Measurements from ENCODE around the gene DVL1.

Gene DVL1

GRCh38 chr1:1295154-1295923 lies 53.9 kb downstream of the DVL1 start:
- no peak for FAIRE-seq

- no peak for FAIRE-seq
Measured at GRCh38 chr1:1294250-1294890, 54.8 kb downstream of the DVL1 start.

DNA sequence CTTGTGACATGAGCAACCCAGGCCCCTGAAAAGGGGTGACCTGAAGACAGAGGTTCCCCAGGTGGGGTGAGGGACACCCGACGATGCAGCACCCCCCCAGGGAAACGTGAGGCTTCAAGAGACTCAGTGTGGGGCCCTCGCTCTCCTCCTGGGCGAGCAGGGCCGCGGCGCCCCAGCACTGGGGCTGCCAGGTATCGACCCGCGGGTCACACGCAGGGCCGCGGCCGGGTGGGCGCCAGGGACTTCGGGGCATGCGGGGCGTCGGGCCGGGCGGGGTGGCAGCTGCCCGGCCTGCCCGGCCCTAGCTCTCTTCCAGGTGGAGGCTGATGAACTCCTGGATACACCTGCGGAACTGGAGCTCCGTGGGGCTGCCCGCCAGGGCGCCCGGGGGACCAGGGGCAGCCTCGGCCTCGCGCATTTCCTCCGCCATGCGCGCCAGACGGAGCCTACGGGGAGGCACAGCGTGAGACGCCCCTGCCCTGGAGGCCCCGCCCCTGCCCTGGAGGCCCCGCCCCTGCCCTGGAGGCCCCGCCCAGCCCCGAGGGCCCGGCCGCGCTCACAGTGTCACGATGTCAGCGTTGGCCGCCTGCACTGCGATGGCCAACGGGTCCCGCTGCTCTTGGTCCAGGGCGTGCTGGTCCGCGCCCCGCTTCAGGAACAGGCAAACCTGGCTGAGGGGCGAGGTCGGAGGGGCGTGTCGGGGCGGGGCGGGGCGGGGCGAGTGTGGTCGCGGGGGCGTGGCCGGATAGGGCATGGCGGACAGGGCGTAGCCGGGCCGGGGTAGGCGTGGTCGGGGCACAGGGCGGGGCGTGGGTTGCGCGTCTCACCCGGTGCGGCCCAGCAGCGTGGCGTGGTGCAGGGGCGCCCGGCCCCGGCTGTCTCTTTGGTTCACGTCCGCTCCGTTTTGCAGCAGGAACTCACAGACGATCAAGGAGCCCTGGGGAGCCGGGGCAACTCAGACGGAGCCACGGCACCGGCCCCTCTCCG lies 55.7 kb downstream of the DVL1 start:
- no peak for FAIRE-seq

- no peak for FAIRE-seq
Measured at GRCh38 chr1:1292851-1293250, 56.4 kb downstream of the DVL1 start.

- no peak for FAIRE-seq
Measured at GRCh38 chr1:1292442-1292779, 56.8 kb downstream of the DVL1 start.

DNA sequence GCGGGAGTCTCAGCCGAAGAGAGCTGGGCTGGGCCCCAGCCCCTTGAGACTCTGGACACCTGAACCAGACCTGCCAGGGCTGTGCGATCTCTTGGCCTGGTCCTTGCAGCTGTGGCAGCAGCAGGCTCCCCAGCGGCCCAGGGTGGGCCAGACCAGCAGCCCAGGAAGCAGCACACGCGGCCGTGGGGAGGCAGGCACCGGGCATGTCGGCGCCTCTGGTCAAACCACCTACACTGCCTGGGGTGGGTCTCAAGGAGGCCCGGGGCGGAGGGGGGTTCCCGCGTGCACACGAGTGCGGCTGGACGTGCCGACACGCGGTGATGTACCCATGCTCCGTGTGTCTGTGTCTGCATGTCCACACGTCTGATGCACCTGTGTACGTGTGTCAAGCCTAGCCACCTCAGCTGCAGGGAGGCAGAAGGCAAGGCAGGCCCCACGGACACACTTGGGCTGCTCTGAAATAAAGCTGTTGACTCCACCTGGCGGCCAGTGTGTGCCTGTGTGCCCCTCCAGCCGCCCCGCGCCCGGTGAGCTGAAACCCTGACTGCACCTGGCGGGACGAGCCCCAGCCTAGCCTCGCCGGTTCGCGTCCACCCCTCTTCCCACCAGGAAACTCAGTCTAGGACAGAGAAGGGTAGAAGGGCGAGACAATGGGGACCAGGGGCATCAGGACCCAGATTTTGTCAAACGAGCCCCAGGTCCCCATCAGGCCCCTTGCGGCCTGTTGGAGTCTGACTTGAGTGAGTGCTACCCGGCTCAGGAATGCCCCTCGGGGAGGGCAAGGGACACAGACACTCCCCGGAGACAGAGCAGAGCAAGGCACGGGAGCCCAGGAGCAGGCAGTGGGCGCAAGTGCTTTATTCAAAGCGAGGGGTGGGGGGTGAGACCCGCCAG lies 57.4 kb downstream of the DVL1 start:
- no peak for FAIRE-seq

DNA sequence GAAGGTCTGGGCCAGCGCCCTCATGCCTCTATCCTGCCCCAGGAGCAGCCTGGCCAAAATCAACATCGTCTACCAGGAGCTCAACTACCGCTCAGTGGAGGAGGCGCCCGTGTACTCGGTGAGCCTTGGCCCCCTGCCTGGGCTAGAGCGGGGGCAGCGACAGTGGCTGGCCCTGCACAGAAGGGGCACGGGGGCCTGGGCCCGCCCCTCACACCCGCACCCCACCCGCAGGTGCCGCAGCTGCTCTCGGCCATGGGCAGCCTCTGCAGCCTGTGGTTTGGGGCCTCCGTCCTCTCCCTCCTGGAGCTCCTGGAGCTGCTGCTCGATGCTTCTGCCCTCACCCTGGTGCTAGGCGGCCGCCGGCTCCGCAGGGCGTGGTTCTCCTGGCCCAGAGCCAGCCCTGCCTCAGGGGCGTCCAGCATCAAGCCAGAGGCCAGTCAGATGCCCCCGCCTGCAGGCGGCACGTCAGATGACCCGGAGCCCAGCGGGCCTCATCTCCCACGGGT lies 58.1 kb downstream of the DVL1 start:
- FAIRE-seq, result no peak

DNA sequence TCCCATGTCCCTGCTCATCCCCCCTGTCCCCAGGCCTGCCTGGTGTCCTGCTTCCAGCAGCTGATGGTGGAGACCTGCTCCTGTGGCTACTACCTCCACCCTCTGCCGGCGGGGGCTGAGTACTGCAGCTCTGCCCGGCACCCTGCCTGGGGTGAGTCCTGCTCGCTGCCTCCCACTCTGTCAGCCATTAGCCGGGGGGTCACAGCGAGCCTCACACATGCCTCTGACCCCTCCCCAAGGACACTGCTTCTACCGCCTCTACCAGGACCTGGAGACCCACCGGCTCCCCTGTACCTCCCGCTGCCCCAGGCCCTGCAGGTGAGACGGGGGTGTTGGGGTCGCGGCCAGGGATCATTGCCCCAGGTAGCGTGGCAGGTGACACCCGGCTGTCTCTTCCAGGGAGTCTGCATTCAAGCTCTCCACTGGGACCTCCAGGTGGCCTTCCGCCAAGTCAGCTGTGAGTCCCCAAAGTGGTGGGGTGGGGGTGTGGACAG lies 58.9 kb downstream of the DVL1 start:
- FAIRE-seq, result no peak

GRCh38 chr1:1287288-1288110 lies 61.7 kb downstream of the DVL1 start:
- FAIRE-seq, result no peak

DNA sequence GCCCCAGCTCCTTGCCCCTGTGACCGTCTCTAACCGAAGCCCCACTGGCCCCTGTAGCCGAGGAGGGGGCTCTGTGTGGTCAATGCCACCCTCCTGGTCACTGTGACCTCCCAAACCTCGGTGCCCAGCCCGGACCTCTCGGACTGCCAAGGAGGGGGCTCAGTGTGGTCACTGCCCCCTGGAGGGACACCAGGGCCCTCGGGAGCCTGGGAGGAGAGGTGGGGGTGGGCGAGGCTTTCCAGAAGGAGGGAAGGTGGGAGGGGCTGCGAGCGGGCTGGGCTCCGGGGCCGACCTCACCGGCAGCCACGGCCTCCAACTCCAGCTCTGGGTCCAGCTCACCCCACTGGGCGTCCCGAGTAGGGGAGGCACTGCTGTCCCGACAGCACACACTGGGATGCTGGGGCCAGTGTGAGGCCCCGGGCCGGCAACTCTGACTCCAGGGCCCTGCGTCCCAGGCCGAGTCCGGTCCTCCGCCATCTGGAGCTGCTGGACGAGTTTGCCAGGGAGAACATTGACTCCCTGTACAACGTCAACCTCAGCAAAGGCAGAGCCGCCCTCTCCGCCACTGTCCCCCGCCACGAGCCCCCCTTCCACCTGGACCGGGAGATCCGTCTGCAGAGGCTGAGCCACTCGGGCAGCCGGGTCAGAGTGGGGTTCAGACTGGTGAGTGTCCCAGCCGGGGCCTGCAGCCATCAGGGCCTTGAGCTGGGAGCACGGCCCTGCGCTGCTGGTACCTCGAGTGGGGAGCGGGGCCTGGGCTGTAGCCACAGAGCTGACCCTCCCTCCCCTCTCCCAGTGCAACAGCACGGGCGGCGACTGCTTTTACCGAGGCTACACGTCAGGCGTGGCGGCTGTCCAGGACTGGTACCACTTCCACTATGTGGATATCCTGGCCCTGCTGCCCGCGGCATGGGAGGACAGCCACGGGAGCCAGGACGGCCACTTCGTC lies 62.6 kb downstream of the DVL1 start:
- FAIRE-seq, result no peak

GRCh38 chr1:1285611-1286311 lies 63.5 kb downstream of the DVL1 start:
- FAIRE-seq, result no peak
